NCI-H2029 treated with DMSO at 0.1 percent for 48 hours (cell line): ENCODE results near the gene CD2AP.
"Not testable (repeated sequence)": the region's sequence is repeated elsewhere in the genome, so short reads cannot be mapped to it uniquely, and the experiment has no call there.

Experiments
- DNase-seq: peaks from one replicate; lab custom pipeline; 2025; lab: John Stamatoyannopoulos, UW

Gene CD2AP

DNA sequence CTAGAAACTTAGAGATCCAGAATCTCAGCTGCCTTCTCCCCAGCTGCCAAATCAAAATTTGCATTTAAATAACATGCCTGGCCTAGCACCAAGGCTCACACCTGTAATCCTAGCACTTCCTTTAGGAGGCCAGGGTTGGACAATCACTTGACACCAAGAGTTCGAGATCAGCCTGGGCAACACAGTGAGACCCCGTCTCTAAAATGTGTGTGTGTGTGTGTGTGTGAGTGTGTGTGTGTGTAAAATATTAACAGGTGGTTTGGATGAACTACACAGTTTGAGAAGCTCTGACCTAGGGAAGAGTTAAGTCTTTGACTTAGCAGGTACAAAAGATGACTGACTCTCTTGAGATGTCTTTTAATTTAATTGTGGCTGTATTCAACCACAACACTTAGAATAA lies 20.2 kb upstream of the CD2AP start:
- DNase-seq, result no peak

DNA sequence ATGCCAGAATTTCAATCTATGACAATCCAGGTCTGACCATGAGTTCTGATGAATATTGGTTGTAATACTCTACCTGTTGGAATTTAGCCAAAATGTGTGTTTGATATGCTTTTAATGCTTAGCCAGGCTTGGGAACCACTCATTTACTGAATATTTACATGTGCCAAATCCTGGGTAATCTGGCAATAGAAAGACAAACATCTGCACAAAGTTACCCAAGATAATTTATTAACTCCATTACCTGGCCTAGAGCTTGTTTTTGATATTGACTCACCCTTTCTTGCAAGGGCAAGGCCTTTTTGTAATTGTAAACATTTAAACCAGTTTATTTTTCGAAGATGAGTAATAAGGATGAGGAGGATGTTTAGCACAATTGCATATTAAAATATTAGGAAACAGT lies 13.5 kb upstream of the CD2AP start:
- DNase-seq, result peak; percentile 65

DNA sequence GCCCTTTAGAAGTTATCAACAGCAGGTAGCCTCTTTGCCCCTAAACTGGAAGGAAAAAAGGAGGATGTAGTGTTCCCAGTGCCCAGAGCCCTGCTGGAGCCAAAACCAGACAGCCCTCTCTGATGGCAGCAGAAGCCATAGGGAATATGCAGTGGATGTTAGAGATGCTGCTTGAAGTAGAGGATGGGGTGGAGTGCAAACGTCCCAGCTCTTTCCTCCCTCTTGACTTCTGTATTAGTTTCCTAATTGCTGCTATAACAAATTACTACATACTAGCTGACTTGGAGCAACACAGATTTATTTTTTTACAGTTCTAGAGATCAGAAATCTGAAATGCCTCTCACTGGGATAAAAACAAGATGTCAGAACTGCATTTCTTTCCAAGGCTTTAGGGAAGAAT lies 12.5 kb upstream of the CD2AP start:
- no peak for DNase-seq

DNA sequence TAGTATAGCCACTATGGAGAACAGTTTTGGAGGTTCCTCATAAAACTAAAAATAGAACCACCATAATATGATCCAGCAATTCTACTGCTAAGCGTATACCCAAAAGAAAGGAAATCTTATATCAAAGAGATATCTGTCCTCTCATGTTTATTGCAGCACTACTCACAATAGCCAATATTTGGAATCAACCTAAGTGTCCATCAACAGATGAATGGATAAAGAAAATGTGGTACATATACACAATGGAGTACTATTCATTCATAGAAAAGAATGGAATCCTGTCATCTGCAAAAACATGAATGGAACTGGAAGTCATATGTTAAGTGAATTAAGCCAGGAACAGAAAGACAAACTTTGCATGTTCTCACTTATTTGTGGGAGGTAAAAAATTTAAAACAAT lies 5.7 kb upstream of the CD2AP start:
- no peak for DNase-seq

DNA sequence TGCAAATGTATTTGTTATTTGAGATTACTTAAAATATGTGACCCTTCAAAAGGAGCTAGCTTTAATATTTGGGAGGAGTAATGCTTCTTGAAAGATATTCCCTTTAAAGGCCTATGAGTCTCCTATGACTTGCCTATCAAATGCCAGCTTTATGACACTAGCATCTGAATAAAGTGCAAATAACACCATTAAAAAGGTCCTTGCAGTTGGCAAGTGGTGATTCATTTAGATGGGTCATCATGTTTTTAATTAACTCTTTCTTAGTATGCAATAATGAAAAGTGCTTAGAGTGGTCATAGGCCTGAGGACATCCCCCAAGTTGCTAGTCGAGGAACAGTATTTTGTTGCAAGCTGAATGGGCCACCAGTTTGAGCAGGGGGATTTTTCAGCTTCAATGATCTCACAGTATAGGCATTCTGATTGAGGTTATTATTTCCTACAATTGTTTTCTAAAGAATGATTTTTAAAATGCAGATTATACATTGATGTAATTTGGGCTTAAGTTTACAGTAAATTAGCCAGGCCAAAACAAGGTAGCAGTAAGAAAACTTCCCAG lies 3.7 kb upstream of the CD2AP start:
- no peak for DNase-seq

DNA sequence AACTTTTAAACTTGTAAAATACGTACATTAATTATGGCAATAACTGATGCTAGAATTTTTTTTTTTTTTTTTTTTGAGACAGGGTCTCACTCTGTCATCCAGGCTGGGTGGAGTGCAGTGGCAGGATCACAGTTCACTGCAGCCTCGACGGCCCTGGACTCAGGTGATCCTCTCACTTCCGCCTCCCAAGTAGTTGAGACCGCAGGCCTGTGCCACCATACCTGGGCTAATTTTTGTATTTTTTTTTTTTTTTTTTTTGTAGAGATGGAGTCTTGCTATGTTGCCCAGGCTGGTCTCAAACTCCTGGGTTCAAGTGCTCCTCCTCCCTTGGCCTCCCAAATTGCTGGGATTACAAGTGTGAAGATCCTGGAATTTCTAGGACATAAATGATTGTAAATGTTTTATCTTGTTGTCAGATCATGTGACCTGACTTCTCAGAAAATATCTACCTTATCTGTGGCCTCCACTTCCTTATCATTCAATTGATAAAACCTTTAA lies 2.2 kb upstream of the CD2AP start:
- no peak for DNase-seq

DNA sequence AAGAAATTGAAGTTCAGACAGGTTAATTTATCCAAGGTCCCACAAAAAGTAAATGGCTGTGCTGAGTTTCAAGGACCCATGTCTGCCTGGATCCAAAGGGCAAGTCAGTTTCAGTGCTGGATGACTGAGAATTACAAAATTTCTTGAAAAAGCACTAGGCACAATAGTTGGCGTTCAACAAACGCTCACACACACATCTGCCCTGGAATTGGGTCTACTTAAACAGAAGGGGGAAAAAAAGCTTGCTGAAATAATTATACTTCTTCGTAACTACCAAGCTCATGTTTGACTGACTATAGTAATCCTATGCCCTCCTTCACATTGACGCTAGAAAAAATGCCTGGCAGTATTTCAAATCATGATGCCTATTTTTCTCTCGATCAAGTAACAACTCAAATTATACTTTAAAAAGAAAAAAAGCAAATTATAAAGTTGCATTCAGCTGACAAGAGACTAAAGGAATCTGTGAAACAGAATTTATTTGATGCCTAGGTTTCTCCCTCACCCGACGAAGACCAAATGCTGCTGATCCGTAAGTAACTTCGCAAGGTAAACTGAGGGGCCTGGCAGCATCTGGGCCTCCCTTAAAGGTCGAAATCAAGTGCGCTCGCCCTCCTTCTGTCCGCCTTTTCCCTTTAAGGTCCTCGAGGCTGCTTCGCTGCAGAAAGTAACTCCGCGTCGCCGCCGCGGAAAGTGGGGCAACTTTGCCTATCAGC lies 650 bp upstream of the CD2AP start:
- no peak for DNase-seq

DNA sequence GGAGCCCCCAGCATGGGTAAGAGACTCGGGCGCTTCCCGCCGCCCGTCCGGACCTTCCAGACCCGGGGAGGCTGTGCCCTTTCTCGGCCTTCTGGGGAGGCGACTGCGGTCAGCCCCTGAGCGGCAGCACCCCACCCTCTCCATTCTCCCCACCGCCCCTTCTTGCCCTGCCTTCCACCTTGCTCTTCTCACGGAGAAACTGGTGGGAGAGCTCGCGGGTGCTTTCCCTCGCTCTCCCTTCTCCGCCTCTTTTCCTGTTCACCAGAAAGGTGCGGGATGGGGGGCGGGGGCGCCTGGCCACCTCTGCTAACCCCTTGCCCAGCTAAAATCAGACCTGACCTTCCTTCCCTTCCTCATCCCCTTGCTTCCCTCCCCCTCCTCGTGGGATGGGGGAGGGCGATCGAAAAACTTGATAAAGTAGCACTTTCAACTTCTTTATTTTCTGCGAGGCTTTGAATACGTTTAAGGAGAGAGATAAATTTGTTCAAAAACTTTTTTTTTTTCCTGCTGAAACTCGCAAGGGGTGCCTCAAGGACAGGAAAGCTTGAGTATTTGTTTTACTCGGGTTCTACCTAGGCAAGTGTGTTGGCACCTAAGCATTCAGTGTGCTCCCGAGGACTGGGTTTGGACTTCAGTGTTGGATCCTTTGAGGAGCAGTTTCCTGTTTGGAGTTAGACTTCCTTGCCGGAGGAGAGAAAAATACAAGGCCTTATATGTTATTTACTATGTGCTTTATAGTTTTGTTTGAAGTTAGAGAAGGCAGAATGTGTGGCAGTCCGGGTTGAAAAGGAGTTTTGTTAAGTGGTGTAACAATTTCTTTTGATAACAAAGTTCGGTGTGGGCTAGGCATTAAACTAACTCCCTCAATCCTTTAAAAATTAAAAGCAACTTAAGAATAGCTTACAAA lies 897 bp downstream of the CD2AP start:
- DNase-seq, result peak; percentile 38

DNA sequence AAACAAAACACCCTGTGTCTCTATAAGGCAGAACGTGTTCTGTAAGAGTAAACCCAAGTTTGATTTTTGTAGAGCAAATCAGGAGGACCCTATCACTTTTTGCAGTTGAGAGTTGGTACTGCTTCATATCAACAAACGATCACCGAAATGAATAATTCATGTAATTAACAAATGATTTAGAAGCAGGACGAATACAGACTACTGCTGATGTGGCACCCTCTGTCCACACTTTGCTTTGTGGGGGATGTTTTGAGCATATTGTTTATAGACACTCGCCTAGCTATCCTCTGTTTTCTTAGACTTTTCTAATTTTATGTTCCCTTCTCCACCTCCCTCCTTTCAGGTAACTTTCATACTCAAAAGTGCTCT lies 1.5 kb downstream of the CD2AP start:
- DNase-seq, result no peak

DNA sequence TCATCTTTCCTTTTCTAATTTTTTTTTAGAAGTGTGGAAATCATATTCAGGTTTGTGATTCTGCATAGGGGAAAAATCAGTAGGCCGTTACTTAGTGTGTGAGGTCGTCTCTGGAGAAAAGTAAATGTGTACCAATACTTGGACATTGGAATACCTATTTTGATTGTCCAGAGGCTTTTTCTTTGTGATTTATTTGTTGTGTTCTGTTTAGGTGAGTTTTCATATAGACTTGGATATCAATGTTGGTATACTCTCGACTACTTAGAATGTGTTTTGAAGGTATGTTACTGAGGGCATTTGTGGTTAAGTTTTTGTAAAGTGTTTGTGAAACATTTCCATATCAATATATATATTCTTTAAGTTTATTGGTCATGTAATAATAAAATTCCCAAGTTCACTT lies 2.3 kb downstream of the CD2AP start:
- no peak for DNase-seq

DNA sequence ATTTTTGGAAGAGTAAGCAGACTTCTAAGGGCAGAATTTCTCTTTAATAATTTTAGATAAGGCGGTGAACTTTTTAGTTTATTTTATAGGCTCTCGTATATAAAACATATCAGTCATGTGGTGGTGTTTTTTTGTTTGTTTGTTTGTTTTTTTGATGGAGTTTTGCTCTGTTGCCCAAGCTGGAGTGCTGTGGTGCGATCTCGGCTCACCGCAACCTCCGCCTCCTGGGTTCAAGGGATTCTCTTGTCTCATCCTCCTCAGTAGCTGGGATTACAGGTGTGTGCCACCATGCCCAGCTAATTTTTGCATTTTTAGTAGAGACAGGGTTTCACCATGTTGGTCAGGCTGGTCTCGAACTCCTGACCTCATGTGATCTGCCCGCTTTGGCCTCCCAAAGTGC lies 3.6 kb downstream of the CD2AP start:
- DNase-seq, result not testable (repeated sequence)

DNA sequence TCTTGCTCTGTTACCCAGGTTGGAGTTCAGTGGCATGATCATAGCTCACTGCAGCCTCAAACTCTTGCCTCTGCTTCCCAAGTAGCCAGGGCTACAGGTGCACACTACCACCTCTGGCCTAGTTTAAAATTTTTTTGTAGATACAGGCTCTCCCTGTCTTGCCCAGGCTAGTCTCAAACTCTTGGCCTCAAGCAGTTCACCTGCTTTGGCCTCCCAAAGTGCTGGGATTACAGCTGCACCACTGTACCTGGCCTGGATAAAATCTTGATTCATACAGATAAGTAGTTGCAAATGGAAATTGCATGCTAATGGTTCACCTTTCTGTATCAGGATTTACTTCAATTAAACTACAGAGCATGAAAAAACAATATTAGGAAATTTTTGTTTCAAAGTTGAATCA lies 4.2 kb downstream of the CD2AP start:
- no peak for DNase-seq

DNA sequence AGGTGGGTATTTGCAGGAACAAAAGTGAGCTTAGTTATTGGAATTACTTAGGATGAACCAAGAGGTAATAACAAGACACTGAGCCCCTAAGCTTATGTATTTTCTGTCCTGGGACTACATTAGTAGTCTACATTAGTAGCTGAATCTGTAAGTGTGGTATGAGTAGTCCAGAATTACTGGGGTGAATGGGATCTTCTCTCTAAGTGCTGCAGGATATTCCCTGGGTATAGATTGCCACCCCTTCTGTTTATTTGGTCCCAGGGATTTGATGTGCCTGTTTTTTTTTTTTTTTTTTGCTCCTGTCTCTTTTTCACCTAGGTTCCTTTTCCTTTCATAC lies 5.9 kb downstream of the CD2AP start:
- no peak for DNase-seq

DNA sequence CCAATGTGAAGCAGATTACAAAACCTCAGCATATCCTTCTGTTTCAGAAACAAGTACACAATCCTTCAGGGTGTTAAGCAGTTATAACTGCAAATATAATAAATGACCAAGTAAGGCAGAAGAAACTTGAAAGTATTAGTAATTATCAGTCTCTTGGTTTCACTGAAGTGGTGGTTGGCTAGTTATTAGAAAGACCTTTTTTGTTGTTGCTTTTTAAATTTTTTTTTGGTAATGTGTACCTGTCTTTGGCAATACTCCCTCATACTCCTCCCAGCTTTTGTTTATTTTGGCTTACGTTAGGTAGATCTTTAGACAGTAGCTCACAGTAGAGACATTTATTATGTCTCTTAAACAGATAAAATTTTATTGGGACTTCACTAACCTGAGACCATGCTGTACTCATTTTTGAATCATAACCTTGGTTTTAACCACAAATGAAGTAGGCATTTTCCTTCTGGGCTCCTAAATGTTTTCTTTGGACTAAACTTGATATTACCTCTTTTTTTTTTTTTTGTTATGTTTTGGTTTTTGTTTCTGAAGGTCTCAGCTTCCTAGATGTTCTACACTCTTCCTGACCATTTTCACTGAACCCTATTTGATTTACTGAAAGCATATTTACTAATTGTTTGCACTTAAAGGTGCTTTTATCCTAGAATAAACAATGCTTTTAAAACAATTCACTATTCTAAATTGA lies 6.4 kb downstream of the CD2AP start:
- DNase-seq, result peak; percentile 63

DNA sequence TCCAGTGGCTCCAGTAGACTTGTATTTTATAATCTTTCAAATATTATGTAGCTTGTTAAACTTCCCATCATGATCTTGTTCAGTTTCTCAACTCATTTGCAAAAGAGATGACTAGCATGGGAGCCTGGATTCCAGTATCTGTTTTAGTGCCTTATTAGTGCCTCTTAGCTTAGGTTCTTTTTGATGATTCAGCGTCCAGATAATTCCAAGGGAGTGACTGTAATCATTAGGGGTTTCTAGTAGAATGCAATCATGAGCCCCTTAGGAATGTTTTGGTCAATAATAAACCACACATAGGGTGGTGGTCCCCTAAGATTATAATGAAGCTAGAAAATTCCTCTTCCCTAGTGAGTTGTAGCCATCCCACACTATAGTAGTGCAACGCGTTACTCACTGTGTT lies 7.0 kb downstream of the CD2AP start:
- DNase-seq, result no peak

DNA sequence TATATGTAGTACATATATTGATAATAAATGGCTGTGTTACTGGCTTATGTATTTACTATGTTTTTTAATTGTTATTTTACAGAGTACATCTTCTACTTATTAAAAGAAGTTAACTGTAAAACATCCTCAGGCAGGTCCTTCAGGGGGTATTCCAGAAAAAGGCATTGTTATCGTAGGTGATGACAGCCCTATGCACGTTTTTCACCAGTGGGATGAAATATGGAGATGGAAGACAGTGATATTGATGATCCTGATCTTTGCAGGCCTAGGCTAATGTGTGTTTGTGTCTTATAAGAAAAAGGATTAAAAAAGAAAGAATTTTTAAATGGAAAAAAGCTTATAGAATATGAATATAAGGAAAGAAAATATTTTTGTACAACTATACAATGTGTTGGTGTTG lies 7.5 kb downstream of the CD2AP start:
- DNase-seq, result no peak

DNA sequence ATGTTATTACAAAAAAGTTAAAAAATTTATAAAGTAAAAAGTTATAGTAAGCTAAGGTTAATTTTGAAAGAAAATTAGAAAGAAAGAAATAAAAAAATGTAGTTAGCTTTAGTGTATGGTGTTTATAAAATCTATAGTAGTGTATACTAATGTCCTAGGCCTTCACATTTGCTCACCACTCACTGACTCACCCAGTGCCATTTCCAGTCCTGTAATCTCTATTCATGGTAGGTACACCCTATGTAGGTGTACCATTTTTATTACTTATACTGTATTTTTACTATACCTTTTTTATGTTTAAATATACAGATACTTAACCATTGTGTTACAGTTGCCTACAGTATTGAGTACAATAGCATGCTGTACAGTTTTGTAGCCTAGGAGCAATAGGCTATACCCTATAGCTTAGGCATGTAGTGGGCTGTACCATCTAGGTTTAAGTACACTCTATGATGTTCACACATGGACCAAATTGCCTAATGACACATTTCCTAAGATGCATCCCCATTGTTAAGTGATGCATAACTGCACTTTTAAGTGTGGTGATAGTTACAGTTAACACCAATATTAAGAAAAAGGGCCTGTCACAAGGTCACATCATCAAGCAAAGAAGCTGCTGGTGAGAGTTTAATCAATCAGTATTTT lies 8.0 kb downstream of the CD2AP start:
- no peak for DNase-seq

DNA sequence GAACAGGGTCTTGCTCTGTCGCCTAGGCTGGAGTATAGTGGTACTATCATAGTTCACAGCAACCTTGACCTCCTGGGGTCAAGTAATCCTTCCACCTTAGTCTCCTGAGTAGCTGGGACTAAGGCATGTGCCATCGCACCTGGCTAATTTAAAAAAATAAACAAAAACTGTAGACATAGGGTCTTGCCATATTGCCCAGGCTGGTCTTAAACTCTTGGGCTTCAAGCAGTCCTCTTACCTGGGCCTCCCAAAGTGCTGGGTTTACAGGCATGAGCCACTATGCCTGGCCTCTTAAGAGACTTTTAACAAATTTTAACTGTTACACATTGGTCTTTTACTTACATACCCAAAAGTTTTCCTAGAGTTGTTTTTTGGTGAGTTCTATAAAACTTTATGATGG lies 12.4 kb downstream of the CD2AP start:
- no peak for DNase-seq

DNA sequence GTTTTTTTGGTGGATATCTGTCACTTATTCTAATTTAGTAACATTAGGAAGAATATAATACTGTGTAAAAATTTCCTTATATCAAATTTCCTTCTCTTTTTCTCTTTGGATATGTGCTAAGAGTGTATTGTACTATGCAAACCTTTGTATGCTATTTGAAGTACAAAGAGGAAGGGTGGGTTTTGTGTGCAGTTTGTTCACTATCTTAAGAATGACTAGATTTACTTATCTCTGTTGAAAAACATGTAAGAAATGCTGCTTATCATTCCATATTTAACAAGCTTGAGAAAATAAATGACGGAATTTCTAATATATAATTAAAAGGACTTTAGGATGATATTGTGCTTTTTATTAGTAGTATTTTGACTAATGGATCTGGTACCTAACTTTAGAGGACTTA lies 13.1 kb downstream of the CD2AP start:
- DNase-seq, result no peak

DNA sequence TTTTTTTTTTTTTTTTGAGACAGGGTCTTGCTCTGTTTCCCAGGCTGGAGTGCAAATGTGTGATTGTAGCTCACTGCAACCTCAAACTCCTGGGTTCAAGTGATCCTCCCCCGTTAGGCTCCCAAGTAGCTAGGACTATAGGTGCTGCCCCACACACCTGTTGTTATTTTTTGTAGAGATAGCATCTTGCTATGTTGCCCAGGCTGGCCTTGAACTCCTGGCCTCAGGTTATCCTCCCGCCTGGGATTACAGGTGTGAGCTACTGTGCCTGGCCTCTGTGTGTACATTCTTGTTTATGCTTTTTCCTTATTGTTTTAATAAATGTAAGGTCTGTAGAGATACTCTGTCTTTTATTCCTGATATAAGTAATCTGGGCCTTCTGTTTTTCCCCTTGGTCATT lies 14.8 kb downstream of the CD2AP start:
- no peak for DNase-seq

DNA sequence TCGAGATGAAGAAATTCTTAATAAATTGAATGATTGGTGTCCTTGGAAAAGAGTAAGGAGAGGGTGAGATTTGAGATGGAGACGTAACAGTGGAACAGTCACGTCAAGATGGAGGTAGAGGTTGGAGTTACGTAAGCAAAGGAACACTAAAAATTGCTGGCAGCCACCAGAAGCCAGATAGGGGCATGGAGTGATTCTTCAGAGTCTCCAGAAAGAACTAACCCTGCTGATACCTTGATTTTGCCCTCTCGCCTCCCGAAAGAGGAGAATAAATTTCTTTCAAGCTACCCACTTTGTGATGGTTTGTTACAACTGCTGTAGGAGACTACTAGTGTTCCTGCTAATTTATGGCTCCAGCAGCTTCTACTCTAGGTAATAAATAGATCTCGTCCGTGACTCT lies 17.6 kb downstream of the CD2AP start:
- DNase-seq, result no peak

DNA sequence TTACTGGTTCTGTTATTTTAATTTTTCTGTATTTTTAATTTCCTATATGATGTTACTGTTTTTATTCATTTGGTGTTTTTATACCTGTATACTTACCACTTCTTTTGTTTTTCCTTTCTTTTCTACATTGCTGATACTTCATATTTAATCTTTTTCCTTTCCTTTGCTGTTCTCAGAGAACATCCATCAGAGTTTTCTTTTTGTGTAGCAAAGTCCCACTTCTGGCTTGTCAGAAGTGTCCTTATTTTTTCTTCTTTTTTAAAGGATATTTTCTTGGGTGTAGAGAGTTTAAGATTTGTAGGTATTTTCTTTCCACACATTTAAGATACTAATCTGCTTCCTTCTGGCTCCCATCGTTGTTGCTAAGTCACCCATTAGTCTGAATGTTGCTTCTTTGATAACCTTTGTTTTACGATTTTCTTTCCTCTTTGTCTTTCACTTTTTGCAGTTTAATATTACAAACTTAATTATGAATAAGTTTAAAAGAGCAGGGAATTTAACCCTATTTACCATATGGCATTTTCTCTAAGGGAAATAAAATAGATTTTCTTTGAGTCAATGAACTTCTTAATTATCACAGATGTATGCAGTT lies 18.5 kb downstream of the CD2AP start:
- no peak for DNase-seq
